ACC112 (cell line): ENCODE measurements around the gene HDAC5.
A peak's percentile ranks its signal among the peaks of the same experiment; 100 is the strongest.

Source experiments
- H2AFZ ChIP-seq: fragments of 200-600 bp; sonication (generic); one replicate; pipeline ENCODE4 v1.6.0; 2017; ENCODE audit warnings: antibody characterized with exemption, low read length; ENCODE audit not compliant: unreplicated experiment
- H3K27ac ChIP-seq: fragments of 200-600 bp; sonication (generic); 2 replicates; pipeline ENCODE4 v1.5.1; 2014; ENCODE audit warnings: low read depth, mild to moderate bottlenecking, antibody characterized with exemption, low read length, moderate library complexity
- H3K27me3 ChIP-seq: fragments of 200-600 bp; sonication (generic); 2 replicates; pipeline ENCODE4 v1.6.1; 2014; ENCODE audit warnings: mild to moderate bottlenecking, antibody characterized with exemption, low read length, moderate library complexity, mixed read lengths; ENCODE audit not compliant: insufficient read depth
- H3K36me3 ChIP-seq: fragments of 200-600 bp; sonication (generic); 2 replicates; pipeline ENCODE4 v1.6.1; 2016; ENCODE audit warnings: mild to moderate bottlenecking, antibody characterized with exemption, low read length, moderate library complexity, mixed read lengths; ENCODE audit not compliant: insufficient read depth
- H3K4me1 ChIP-seq: fragments of 200-600 bp; sonication (generic); one replicate; pipeline ENCODE4 v1.6.1; 2016; ENCODE audit warnings: low read length, mixed read lengths; ENCODE audit not compliant: insufficient read depth, unreplicated experiment, control insufficient read depth
- H3K4me3 ChIP-seq: fragments of 200-600 bp; sonication (generic); 2 replicates; pipeline ENCODE4 v1.5.1; 2014; ENCODE audit warnings: mild to moderate bottlenecking, low read depth, low read length
- H3K79me2 ChIP-seq: fragments of 200-600 bp; sonication (generic); one replicate; pipeline ENCODE4 v1.6.0; 2016; ENCODE audit warnings: low read length; ENCODE audit not compliant: control insufficient read depth, unreplicated experiment, insufficient read depth

The HDAC5 gene

GRCh38 chr17:44118427-44119050 is 4.9 kb downstream of the HDAC5 start:
- Histone ChIP-seq H3K4me3 (no peak overlapping the region), H3K27ac (no peak overlapping the region), H3K79me2 (no peaks in the 10 kb centered on the region), H3K4me1 (peaks cover 4% of the 10 kb centered on the region), H3K27me3 (peaks cover 11% of the 10 kb centered on the region), H2AFZ (no peak overlapping the region), H3K36me3 (no peaks in the 10 kb centered on the region)

GRCh38 chr17:44117351-44117750 is 6.1 kb downstream of the HDAC5 start:
- H3K36me3 ChIP-seq, result no peaks in the 10 kb centered on the region
- no peak overlapping the region for H3K4me3 ChIP-seq
- H3K27me3 ChIP-seq, result peaks cover 3% of the 10 kb centered on the region
- no peaks in the 10 kb centered on the region for H3K79me2 ChIP-seq
- no peak overlapping the region for H2AFZ ChIP-seq
- no peak overlapping the region for H3K27ac ChIP-seq
- no peaks in the 10 kb centered on the region for H3K4me1 ChIP-seq

GRCh38 chr17:44115585-44116415 is 7.6 kb downstream of the HDAC5 start:
- H3K27me3 ChIP-seq, result no peaks in the 10 kb centered on the region
- peaks cover 9% of the 10 kb centered on the region for H3K4me1 ChIP-seq
- H3K36me3 ChIP-seq, result no peaks in the 10 kb centered on the region
- no peak overlapping the region for H3K4me3 ChIP-seq
- H3K79me2 ChIP-seq, result no peaks in the 10 kb centered on the region
- no peak overlapping the region for H3K27ac ChIP-seq
- H2AFZ ChIP-seq, result no peak overlapping the region

GRCh38 chr17:44113868-44114840 is 9.3 kb downstream of the HDAC5 start:
- Histone ChIP-seq H3K79me2 (no peaks in the 10 kb centered on the region), H3K4me3 (no peak overlapping the region), H3K36me3 (no peaks in the 10 kb centered on the region), H3K4me1 (peaks cover 26% of the 10 kb centered on the region), H3K27ac (no peak overlapping the region), H3K27me3 (no peaks in the 10 kb centered on the region), H2AFZ (no peak overlapping the region)

- Histone ChIP-seq H3K27ac (no peak overlapping the region), H3K27me3 (no peaks in the 10 kb centered on the region), H3K4me3 (no peak overlapping the region), H3K79me2 (no peaks in the 10 kb centered on the region), H3K36me3 (no peaks in the 10 kb centered on the region), H2AFZ (no peak overlapping the region), H3K4me1 (peaks cover 32% of the 10 kb centered on the region)
Measured at GRCh38 chr17:44113382-44113781, 10.1 kb downstream of the HDAC5 start.

- Histone ChIP-seq H3K79me2 (no peaks in the 10 kb centered on the region), H3K27me3 (no peaks in the 10 kb centered on the region), H3K4me1 (peaks cover 40% of the 10 kb centered on the region), H2AFZ (no peak overlapping the region), H3K4me3 (no peak overlapping the region), H3K27ac (no peak overlapping the region), H3K36me3 (no peaks in the 10 kb centered on the region)
Measured at GRCh38 chr17:44112284-44113280, 10.9 kb downstream of the HDAC5 start.

GRCh38 chr17:44111777-44112176 is 11.7 kb downstream of the HDAC5 start:
- Histone ChIP-seq H3K27ac (no peak overlapping the region), H3K4me1 (peaks cover 45% of the 10 kb centered on the region), H3K79me2 (no peaks in the 10 kb centered on the region), H3K4me3 (no peak overlapping the region), H3K36me3 (no peaks in the 10 kb centered on the region), H3K27me3 (no peaks in the 10 kb centered on the region), H2AFZ (no peak overlapping the region)

- Histone ChIP-seq H3K36me3 (no peaks in the 10 kb centered on the region), H3K4me1 (peaks cover 45% of the 10 kb centered on the region), H2AFZ (no peak overlapping the region), H3K4me3 (peak overlapping the region; percentile 68), H3K27me3 (no peaks in the 10 kb centered on the region), H3K79me2 (no peaks in the 10 kb centered on the region), H3K27ac (0 out of 2 replicates have a peak overlapping the region, but pooled peaks have one; percentile 13)
Measured at GRCh38 chr17:44110823-44111633, 12.4 kb downstream of the HDAC5 start.

GRCh38 chr17:44110011-44110686 is 13.3 kb downstream of the HDAC5 start:
- H3K36me3 ChIP-seq, result no peaks in the 10 kb centered on the region
- H3K79me2 ChIP-seq, result no peaks in the 10 kb centered on the region
- H3K4me3 ChIP-seq, result peak overlapping the region; percentile 68
- H3K4me1 ChIP-seq, result peaks cover 45% of the 10 kb centered on the region
- no peaks in the 10 kb centered on the region for H3K27me3 ChIP-seq
- no peak overlapping the region for H3K27ac ChIP-seq
- no peak overlapping the region for H2AFZ ChIP-seq
